ENCODE results near the gene KLC1.

GRCh38 chr14:103600503-103600902, 28.5 kb upstream of the KLC1 start:
- TF ChIP-seq CTCF (conservative IDR thresholded peaks at IDR 0.05; ENCODE audit: low read depth, low read length) = no peak
- TF ChIP-seq EZH2 (IDR thresholded peaks at IDR 0.05; ENCODE audit: borderline replicate concordance, low read depth, low read length, poor library complexity, severe bottlenecking) = no peak
